GM13976 (cell line): ENCODE results near the gene LEO1.

Source experiments
- DNase-seq: peaks from one replicate; pipeline ENCODE4 v3.0.0; 2012; ENCODE audit warnings: low spot score
- in situ Hi-C: fragments of 300-500 bp; cut with MboI; formaldehyde crosslinking; loops from one replicate; pipeline ENCODE4 v1.12.0; 2022; ENCODE audit warnings: low sequenced_read_pairs, mixed read lengths, inconsistent platforms; ENCODE audit not compliant: unreplicated experiment
- TF ChIP-seq, protein P1 (sequence below): IDR thresholded peaks from 2 replicates; pipeline ENCODE4 v1.5.1; 2012; ENCODE audit warnings: borderline replicate concordance, mild to moderate bottlenecking; ENCODE audit not compliant: insufficient read depth; ENCODE audit errors: extremely low read depth, missing control alignments, control extremely low read depth

LEO1 gene

DNA sequence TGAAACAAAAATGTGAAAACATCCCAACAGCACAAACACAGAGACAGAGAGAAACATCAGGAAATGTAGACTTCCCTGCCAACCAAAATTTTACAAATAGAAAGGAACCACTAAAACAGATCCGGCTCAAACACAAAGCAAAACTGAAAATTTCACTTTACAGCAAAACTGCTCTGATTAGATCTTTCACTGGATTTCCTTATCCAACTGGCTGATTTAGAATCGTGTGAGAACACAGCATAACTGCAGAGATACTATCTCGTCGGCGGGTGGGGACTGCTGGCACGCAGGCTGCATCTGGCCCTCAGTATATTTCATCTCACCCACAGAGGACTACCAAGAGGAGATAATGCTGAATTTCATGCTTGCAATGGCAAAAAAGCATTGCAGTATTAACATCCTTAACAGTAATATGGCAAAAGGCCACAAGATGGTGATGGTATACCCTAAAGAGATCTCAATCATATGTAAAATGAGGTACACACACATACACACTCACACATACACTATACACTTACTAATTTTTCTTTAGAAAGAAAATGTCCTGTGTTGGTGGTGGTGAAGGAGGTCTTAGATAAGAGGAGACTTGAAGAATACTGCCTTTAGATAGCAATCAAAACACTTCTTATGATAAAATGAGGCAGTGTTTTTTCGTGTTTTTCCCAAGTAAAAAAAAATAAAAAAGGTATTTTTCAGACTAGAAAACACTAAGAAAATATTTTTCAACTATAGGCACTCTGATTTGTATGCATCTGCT, 10.6 kb upstream of the LEO1 start:
- peak; percentile 78 for DNase-seq
- TF ChIP-seq, protein P1, sequence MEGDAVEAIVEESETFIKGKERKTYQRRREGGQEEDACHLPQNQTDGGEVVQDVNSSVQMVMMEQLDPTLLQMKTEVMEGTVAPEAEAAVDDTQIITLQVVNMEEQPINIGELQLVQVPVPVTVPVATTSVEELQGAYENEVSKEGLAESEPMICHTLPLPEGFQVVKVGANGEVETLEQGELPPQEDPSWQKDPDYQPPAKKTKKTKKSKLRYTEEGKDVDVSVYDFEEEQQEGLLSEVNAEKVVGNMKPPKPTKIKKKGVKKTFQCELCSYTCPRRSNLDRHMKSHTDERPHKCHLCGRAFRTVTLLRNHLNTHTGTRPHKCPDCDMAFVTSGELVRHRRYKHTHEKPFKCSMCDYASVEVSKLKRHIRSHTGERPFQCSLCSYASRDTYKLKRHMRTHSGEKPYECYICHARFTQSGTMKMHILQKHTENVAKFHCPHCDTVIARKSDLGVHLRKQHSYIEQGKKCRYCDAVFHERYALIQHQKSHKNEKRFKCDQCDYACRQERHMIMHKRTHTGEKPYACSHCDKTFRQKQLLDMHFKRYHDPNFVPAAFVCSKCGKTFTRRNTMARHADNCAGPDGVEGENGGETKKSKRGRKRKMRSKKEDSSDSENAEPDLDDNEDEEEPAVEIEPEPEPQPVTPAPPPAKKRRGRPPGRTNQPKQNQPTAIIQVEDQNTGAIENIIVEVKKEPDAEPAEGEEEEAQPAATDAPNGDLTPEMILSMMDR: peak; percentile 49
- in situ Hi-C loops: loop anchor here (10.0 kb wide), 1 partner anchor 153 kb away; no protein-coding TSS in a partner anchor

DNA sequence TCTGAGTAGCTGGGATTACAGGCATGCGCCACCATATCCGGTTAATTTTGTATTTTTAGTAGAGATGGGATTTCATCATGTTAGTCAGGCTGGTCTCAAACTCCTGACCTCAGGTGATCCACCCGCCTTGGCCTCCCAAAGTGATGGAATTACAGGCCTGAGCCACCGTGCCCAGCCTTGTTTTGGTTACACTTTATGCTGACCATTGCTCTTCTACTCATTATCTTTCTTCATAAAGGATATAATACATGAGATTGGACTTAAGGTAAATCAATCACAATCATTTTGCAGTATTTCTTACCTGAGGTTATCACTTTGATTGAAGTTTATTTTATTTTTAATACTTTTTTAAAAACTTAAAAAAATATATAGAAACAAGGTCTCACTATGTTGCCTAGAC, 2.2 kb upstream of the LEO1 start:
- TF ChIP-seq, protein P1: no peak
- DNase-seq: no peak
- in situ Hi-C loops: loop anchor here (10.0 kb wide), 1 partner anchor 251 kb away; no protein-coding TSS in a partner anchor

DNA sequence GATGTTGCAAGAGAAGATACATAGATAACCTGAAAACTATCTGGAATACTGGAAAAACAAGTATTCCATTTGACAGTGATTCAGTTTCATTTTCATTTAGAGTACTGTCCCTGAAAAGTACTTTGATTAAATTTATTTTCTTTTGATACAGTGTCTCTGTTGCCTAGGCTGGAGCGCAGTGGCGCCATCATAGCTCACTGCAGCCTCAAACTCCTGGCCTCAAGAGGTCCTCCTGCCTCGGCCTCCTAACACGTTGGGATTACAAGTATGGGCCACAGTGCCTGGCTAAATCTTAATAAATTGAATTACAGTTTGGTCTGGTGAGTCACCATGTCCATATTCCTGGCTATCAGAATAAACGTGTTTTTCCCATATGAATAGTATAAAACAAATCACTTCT, 1.6 kb upstream of the LEO1 start:
- no peak for DNase-seq
- TF ChIP-seq, protein P1: no peak
- in situ Hi-C loops: loop anchor here (10.0 kb wide), 1 partner anchor 252 kb away; no protein-coding TSS in a partner anchor

DNA sequence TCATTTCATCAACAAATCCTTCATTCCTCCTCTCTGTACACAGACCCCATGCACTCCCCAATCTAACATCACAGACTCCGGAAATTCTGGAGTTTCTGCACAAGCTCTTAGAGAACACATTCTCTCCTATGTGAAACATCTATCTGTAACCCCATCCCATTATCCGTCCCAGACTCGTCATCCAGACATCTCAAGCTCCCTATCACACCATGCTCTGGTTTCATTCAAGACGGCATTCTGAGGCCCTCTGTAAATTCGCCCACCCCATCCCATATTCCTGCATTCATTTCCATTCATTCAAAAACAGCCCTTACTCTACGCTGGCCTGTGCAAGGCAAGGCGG, 575 bp downstream of the LEO1 start:
- peak; percentile 37 for DNase-seq
- in situ Hi-C loops: loop anchor here (10.0 kb wide), 1 partner anchor 254 kb away; no protein-coding TSS in a partner anchor
- TF ChIP-seq, protein P1: no peak

DNA sequence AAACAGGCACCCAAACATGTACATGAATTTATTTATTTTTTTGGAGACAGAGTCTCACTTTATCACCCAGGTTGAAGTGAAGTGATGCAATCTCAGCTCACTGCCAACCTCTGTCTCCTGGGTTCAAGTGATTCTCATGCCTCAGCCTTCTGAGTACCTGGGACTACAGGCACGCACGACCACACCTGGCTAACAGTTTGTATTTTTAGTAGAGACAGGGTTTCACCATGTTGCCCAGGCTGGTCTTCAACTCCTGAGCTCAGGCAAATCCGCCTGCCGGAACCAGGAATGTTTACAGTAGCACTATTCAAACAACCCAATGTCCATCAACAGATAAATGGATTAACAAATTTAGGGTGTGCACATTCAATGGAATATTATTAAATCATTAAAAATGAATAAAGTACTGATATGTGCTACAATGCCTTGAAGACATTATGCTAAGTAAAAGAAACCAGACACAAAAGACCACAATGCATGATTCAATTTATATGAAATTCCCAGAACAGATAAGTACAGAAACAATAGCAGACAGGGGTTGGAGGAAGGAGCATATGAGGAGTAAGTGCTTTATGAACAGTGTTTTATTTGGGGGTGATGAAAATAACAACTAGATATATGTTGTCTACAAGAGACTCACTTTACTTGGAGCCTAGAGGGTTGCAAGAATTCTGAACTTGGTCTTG, 1.3 kb downstream of the LEO1 start:
- in situ Hi-C loops: loop anchor here (10.0 kb wide), 1 partner anchor 255 kb away; no protein-coding TSS in a partner anchor
- DNase-seq: no peak
- TF ChIP-seq, protein P1: no peak

DNA sequence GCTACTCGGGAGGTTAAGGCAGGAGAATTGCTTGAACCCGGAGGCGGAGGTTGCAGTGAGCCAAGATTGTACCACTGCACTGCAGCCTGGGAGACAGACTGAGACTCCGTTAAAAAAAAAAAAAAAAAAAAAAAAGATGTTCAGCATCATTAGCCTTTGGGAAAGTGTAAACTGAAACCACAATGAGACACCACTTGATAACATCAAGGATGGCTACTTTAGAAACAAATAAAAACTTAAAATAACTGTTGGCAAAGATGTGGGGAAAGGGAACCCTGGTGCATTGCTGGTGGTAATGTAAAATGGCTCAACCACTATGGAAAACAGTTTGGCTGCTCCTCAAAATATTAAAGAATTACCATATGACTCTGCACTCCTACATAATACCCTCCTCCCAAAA, 1.9 kb downstream of the LEO1 start:
- TF ChIP-seq, protein P1: no peak
- no peak for DNase-seq
- in situ Hi-C loops: loop anchor here (10.0 kb wide), 1 partner anchor 255 kb away; no protein-coding TSS in a partner anchor
